ENCODE measurements around the gene SLC7A11.

DNA sequence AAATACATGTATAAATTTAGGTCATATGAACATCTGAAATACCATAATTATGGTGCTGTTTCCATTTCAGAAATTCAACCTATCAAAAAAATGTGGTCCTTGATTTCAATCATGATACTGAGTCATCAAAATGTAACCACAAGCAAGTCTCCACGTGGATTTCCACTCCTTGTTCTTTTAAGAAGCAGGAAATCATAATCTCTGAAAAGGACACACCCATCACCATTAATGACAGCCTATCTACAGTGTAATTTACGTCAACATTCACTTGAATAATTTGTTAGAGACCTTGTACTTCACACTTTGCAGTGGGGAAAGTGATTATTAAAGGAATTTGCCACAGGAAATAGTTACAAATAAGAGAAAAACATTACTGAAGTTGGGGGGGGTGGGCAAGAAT lies 17.7 kb upstream of the SLC7A11 start:
- TF ChIP-seq, protein P1, sequence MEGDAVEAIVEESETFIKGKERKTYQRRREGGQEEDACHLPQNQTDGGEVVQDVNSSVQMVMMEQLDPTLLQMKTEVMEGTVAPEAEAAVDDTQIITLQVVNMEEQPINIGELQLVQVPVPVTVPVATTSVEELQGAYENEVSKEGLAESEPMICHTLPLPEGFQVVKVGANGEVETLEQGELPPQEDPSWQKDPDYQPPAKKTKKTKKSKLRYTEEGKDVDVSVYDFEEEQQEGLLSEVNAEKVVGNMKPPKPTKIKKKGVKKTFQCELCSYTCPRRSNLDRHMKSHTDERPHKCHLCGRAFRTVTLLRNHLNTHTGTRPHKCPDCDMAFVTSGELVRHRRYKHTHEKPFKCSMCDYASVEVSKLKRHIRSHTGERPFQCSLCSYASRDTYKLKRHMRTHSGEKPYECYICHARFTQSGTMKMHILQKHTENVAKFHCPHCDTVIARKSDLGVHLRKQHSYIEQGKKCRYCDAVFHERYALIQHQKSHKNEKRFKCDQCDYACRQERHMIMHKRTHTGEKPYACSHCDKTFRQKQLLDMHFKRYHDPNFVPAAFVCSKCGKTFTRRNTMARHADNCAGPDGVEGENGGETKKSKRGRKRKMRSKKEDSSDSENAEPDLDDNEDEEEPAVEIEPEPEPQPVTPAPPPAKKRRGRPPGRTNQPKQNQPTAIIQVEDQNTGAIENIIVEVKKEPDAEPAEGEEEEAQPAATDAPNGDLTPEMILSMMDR (conservative IDR thresholded peaks at IDR 0.05 in 1 of 2, IDR thresholded peaks at IDR 0.05 in 1 of 2; ENCODE audit: extremely low read depth in 1 of 2, insufficient read depth in 1 of 2, low read depth in 1 of 2, low read length in 2 of 2) = no peak
- TF ChIP-seq EZH2 (IDR thresholded peaks at IDR 0.05; ENCODE audit: borderline replicate concordance, low read length) = no peak
